CD4-positive, alpha-beta T cell treated with Interleukin-15 for 1 hour (primary cell): ENCODE results near the gene ICA1.
"Not testable (repeated sequence)": the region's sequence is repeated elsewhere in the genome, so short reads cannot be mapped to it uniquely, and the experiment has no call there.

Experiments used
- DNase-seq: peaks from one replicate; pipeline ENCODE4 v3.0.0-alpha.2; 2020

Gene ICA1

GRCh38 chr7:8261711-8262695, at the start of gene ICA1:
Gene ICA1 (minus strand): TSS chr7:8262167. CDS start chr7:8235926, 26,241 bp downstream.
- no peak for DNase-seq

- DNase-seq = no peak
These were observed 48.9 kb upstream of the ICA1 start for GRCh38 chr7:8310876-8311275.

- no peak for DNase-seq
These were observed 43.8 kb upstream of the ICA1 start for GRCh38 chr7:8305625-8306388.

GRCh38 chr7:8305104-8305503, 43.1 kb upstream of the ICA1 start:
- no peak for DNase-seq

DNA sequence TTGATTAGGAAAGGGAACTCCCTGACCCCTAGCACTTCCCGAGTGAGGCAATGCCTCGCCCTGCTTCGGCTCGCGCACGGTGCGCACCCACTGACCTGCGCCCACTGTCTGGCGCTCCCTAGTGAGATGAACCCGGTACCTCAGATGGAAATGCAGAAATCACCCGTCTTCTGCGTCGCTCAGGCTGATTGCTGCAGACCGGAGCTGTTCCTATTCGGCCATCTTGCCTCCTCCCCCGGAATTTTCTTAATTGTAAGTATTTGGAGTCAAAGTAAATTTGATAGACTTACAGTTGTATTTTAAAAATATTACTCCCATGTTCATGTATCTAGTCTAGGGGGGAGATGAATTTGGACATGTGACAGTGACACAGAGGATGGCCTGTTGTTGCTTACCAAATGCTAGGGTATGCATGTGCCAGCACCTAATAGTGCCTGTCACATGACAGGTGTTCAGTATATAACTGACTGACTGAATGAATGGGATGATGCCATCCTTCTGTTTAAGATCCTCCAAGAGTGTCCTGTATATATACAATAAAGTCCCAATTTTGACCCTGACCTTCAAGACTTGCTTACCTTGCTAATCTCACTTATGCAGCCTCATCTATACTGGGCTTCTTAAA, 42.0 kb upstream of the ICA1 start:
- DNase-seq = no peak

DNA sequence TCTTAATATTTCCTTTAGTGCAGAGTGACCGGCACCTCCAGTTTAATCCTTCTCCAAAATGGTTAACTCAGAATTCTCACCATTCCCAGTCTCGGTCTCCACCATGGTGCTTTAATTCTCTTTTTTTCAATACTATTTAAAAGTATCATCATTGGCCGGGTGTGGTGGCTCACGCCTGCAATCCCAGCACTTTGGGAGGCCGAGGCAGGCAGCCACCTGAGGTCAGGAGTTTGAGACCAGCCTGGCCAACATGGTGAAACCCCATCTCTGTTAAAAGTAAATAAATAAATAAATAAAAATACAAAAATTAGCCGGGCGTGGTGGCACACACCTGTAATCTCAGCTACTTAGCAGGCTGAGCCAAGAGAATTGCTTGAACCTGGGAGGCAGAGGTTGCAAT, 35.1 kb upstream of the ICA1 start:
- not testable (repeated sequence) for DNase-seq

DNA sequence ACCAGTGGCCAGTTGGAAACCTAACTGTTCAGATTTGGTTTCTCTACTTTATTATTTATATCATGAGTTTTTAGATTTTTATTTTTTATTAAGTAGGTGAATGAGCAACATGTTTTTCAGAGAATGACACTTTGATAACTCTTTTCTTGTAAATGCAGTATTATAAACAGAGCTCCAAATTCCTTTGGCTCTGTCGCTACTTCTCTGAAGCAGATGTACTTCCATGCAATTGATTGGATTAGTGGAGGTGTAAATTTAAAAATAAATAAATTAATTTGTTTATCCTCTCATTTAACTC, 34.3 kb upstream of the ICA1 start:
- no peak for DNase-seq

GRCh38 chr7:8295638-8296361, 33.8 kb upstream of the ICA1 start:
- DNase-seq = peak; percentile 21

- DNase-seq = no peak
These were observed 29.6 kb upstream of the ICA1 start for GRCh38 chr7:8291397-8292141.

GRCh38 chr7:8290645-8291308, 28.8 kb upstream of the ICA1 start:
- DNase-seq = no peak

GRCh38 chr7:8286118-8286517, 24.2 kb upstream of the ICA1 start:
- DNase-seq = no peak

GRCh38 chr7:8285155-8285554, 23.2 kb upstream of the ICA1 start:
- no peak for DNase-seq

- DNase-seq = no peak
These were observed 22.6 kb upstream of the ICA1 start for GRCh38 chr7:8284606-8285005.

- no peak for DNase-seq
These were observed 22.0 kb upstream of the ICA1 start for GRCh38 chr7:8283968-8284367.

GRCh38 chr7:8282871-8283270, 20.9 kb upstream of the ICA1 start:
- no peak for DNase-seq

GRCh38 chr7:8282162-8282561, 20.2 kb upstream of the ICA1 start:
- DNase-seq = no peak

GRCh38 chr7:8278183-8278582, 16.2 kb upstream of the ICA1 start:
- DNase-seq = no peak

DNA sequence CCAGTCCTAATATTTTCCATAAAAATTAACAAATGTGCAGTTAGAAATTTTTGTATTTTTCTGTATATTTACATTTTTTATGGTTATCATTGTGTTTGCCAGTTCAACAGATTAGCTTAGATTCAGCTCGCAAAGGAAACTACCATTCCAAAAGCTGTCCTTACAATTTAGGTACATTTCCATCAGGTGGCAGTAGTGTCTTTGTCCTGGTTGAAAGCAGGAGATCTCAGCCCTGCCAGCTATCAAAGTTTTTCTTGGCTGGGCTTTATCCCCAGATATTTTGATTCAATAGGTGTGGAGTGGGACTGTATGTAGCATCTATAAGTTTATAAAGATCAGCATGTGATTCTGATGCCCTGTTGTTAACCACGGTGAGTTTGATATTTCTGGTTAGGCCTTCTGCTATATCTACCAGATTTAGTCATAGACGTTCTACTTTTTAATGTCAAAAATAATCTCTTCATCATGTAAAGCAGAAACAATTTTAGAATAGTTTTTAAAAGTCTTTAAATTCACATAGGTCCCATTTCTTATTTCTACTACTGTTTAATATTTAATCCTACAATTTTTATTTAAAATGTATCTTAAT, 15.5 kb upstream of the ICA1 start:
- no peak for DNase-seq

DNA sequence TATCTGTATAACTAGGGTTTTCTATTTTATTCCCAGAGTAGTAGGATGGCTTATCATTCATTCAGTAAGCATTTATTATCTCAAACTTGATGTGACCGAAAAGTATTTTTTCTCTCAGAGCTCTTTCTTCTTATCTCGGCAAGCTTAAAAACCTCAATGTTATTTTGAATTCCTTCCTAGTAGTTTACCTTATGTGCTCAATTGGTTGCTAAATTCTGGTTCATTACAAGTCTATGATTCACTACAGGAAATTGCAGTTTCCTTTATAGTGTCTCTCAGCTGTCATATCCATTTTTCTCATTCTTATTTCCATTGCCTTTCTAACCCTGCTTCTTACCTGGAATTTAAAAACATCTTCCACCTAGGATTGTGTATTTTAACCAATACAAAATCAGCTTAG, 12.6 kb upstream of the ICA1 start:
- no peak for DNase-seq

GRCh38 chr7:8271960-8272359, 10.0 kb upstream of the ICA1 start:
- no peak for DNase-seq

- DNase-seq = no peak
These were observed 1.1 kb upstream of the ICA1 start for GRCh38 chr7:8263048-8263447.
